GM21528 (cell line): Measurements from ENCODE around the gene GLMP.
A peak's percentile ranks its signal among the peaks of the same experiment; 100 is the strongest.
"Not testable (repeated sequence)": the region's sequence is repeated elsewhere in the genome, so short reads cannot be mapped to it uniquely, and the experiment has no call there.

Experiments used
- ATAC-seq: cut with Tn5 transposase; IDR thresholded peaks from one replicate; pipeline ENCODE4 v1.9.1; 2021; ENCODE audit warnings: mild to moderate bottlenecking, moderate library complexity; ENCODE audit not compliant: unreplicated experiment, low FRiP score

Gene GLMP, protein sequence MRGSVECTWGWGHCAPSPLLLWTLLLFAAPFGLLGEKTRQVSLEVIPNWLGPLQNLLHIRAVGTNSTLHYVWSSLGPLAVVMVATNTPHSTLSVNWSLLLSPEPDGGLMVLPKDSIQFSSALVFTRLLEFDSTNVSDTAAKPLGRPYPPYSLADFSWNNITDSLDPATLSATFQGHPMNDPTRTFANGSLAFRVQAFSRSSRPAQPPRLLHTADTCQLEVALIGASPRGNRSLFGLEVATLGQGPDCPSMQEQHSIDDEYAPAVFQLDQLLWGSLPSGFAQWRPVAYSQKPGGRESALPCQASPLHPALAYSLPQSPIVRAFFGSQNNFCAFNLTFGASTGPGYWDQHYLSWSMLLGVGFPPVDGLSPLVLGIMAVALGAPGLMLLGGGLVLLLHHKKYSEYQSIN

GRCh38 chr1:156295391-156295947 is at the start of gene GLMP:
Gene GLMP (minus strand): TSS chr1:156295679. CDS start chr1:156295645, 34 bp downstream.
- ATAC-seq: no peak

- ATAC-seq: no peak
These were observed 48.9 kb upstream of the GLMP start for GRCh38 chr1:156344409-156344808.

GRCh38 chr1:156342166-156342955 is 46.9 kb upstream of the GLMP start:
- ATAC-seq: no peak

DNA sequence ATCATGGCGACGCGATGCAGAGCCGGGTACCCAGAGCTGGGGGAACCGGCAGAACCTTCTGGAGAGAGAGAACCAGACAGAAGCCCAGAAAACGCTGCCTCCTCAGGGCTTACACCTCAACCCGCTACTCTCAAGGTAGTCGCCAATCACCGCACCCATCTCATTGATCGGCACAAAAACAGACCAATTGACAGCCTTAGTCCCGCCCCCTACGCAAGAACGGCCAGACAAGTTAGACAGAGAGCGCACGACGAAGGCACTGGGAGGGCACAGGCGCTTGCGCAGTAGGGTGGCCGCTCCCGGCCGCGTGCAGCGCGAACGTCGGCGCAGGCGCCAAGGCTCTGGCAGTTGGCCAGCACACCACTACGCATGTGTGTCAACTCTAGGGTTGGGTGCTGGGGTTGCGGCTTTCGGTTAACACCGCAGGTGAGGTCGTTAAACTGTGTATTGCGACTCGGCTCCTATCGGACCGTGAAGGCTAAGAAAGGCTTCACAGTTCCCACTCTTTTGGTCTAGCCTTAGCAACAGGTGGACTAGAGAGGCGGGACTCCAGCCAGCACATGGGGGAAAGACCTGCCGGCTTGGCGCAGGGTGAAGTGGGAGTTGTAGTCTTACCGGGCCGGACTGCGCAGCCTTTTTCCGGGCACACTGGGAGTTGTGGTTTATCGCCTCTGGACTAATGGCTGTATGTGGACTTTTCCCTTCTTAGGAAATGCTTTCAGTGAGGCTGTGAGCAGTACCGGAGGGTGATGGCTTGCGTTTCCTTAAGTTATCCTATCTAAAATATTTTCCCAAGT is 42.9 kb upstream of the GLMP start, which contains the start of the genes CCT3 and TSACC:
Gene CCT3, minus strand, starts transcription at position 113 of the 797 bp plus-strand sequence. Its CDS starts 108 bp downstream, at position 5.
Gene TSACC, plus strand, starts transcription at position 347 of the 797 bp plus-strand sequence. CDS start 1,232 bp downstream, outside the sequence.
- peak; percentile 90 for ATAC-seq

DNA sequence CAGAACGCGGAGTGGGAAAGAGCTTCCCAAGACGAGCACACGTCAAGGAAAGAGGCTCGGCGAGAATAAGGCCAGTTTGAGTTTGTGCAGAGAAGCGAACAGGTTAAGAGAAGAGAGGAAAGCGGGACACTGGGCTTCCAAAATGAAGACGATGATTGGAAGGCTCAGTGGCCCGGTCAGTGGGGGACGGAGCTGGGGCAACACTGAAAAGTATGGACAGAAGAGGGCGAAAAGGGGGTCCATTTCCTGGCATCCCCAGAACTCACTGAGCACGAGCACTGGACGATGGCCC is 42.4 kb upstream of the GLMP start:
- ATAC-seq: peak; percentile 21

DNA sequence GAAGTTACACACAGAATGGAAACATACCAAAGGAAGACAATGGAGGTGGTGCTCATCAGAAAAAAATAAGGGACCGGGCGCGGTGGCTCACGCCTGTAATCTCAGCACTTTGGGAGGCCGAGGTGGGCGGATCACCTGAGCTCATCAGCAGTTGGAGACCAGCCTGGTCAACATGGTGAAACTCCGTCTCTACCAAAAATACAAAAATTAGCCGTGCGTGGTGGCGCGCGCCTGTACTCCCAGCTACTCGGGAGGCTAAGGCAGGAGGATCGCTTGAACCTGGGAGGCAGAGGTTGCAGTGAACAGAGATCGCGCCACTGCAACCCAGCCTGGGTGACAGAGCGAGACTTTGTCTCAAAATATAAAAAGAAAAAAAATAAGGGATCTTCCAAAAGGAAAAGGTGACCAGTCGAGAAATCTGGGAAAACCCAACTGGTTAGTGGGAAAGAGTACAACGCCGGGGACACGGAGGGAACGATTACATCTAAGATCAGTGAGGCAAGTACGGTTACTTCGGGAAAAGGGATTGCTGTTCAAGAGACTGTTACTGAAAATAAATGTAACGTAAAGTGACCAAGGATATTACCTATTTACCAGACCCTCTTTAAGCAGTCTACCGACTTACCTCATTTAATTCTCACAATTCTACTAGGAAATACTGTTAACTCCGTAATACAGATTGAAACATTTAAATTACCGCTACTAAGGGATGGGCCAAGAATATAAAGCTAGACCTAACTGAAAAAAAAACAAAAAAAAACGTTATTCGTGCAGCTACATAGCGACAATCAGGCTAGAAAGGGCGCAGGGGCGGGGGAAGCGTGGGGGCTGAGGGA is 41.8 kb upstream of the GLMP start:
- ATAC-seq: no peak

DNA sequence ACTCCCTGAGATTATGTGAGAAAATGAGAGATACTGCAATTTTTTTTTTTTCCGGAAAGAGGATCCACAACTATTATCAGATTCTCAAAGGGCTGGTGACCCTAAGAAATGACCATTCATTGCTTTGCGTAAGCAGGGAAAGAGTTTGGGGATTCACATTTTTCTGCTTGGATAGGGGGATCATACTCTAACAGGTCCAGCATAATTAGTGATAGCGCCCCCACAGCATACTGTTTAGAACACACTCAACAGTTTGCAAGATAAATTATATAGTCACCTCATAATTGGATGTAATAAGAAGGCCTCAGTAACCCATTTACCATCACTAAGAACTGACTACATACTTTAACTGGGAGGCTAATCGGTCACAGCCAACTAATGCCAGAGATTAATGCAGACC is 40.8 kb upstream of the GLMP start:
- no peak for ATAC-seq

GRCh38 chr1:156323179-156323578 is 27.7 kb upstream of the GLMP start:
- not testable (repeated sequence) for ATAC-seq

- no peak for ATAC-seq
These were observed 25.1 kb upstream of the GLMP start for GRCh38 chr1:156320560-156320959.

DNA sequence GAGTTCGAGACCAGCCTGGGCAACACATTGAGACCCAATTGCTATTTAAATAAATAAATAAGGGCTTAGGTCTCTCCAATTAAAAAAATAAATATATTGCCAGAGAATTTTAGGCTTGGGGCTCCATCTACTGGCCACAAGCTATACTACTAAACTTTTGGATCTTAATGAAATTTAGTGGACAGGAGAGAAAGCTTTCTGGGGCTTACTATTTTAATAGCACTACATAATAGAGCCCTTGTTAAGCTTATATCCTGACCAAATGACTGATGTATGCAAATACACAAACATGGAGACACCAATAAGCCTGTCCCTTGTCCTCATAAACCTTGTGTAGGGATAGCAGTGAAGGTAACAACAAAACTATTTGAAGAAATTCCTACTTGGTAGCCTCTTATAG is 24.2 kb upstream of the GLMP start:
- ATAC-seq: no peak

GRCh38 chr1:156316909-156317308 is 21.4 kb upstream of the GLMP start:
- no peak for ATAC-seq

DNA sequence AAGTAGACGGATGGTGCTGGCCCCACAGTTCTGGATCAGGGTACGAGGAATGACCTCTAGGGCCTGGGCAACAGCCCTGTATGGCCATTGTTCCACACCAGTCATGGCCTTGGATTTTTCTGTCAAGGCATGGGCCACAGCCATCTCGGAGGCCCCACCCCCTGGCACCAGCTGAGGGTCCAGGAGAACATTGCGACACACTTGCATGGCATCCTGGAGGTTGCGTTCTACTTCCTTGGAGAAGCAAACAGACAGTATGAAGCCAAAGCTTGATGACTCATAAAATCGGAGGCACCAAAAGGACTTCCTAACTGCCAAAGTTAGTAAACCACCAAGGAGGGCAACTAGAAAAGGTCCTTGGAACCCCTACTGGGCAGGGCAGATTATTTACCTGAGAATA is 15.5 kb upstream of the GLMP start:
- no peak for ATAC-seq

GRCh38 chr1:156308078-156308477 is 12.6 kb upstream of the GLMP start:
- ATAC-seq: no peak

GRCh38 chr1:156305215-156305614 is 9.7 kb upstream of the GLMP start:
- ATAC-seq: no peak

DNA sequence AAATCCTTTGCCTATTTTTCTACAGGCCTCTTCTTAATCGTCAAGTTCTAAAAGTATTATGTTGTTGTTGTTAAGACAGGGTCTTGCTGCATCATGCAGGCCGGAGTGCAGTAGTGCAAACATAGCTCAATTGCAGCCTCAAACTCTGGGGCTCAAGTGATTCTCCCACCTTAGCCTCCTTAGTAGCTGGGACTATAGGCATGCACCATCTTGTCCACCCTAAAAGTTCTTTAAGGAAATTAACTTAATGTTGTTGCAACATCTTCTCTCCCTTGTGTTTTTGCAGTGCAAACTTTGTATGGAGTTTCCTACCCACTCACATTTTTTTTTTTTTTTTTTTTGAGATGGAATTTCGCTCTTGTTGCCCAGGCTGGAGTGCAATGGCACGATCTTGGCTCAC is 7.8 kb upstream of the GLMP start:
- no peak for ATAC-seq

DNA sequence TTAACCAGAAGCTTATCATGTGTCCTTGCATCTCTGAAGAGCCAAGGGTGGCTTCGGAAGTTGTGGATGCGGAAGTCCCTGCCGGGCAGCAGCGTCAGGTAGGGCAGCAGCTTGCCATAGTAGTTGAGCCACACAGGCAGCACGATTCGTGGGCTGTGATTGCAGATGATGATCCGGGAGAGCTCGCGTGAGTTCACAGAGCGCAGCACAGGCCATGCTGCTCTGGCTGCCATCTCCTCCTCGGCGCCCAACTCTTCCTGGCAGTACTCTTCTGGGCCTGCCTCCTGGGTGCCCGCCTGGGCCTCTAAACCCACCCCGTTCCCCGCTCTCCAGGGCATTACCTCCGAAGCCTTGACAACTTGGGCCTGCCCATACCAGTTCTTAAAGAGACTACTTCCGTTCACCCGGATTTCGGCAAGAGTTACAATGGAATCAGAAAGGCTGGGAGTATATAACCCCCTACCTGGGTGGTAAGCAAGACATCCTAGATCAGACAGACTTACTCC is 3.4 kb upstream of the GLMP start, which contains the start of gene VHLL:
Gene VHLL, minus strand, starts transcription at position 456 of the 506 bp plus-strand sequence. Its CDS starts 118 bp downstream, at position 338.
- ATAC-seq: no peak

DNA sequence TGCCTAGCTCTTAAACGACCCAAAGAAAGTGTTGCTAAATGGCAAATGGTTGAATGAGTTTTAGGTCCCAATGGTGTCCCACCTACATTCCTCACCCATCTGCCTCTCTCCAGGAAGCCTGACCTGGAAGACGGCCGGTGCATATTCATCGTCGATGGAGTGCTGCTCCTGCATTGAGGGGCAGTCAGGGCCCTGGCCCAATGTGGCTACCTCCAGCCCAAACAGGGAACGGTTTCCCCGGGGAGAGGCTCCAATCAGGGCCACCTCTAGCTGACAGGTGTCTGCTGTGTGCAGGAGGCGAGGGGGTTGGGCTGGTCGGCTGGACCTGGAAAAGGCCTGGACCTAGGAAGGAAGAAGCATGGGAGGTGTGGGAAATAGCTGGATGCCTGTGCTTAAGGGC is 1.6 kb downstream of the GLMP start:
- ATAC-seq: no peak

DNA sequence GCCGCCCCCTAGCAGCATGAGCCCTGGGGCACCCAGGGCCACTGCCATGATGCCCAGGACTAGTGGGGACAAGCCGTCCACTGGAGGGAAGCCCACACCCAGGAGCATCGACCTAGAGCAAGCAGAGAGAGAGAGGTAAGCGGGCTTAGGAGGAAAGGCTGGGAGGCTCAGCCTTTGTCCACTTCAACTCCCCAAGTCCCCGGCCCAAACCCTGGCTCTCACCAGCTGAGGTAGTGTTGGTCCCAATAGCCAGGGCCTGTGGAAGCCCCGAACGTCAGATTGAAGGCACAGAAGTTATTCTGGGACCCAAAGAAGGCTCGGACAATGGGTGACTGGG is 2.4 kb downstream of the GLMP start:
- ATAC-seq: no peak

DNA sequence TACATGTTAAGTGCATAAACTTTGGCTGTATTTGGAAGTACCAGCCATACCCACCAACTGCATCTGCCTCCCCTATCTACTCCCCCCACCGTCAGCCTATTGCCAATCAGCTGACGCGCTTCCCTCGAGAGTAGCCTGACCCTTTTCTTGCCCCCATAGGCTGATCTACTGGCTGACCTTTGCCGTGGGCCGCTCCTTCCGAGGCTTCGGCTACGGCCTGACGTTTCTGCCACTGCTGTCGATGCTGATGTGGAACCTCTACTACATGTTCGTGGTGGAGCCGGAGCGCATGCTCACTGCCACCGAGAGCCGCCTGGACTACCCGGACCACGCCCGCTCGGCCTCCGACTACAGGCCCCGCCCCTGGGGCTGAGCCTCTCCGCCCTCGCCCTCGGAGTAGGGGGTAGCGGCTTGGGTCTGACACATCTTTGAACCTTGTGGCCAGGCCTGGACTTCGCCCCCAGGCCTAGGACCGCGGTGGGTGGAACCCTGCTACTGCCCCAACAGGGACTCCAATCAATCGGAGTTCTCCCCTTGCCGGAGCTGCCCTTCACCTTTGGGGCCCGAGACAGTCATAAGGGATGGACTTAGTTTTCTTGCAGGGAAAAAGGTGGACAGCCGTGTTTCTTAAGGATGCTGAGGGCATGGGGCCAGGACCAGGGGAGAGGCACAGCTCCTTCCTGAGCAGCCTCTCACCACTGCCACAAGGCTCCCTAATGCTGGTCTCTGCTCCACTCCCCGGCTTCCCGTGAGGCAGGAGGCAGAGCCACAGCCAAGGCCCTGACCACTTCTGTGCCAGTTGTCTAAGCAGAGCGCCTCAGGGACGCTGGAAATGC is 4.0 kb downstream of the GLMP start:
- no peak for ATAC-seq
